ENCODE data around the gene NMBR. TPM values are rescaled to one million over a fixed set of nuclear protein-coding genes. Genes with fewer than 3 reads are reported as not detected.

NMBR gene
- total RNA-seq, result under 1 TPM in 1 of 2 donors, not detected in 1; 0.33 TPM
- 0.18 TPM for polyA plus RNA-seq (2013, experiment 1 of 2)
- polyA plus RNA-seq (2013, experiment 2 of 2), result not detected
- long read RNA-seq, experiment 1, result 0 reads
- long read RNA-seq, experiment 2, result 0 reads
- long read RNA-seq, experiment 3, partial matches to known transcripts, result 0 of 1 reads
- long read RNA-seq, experiment 3, other reads (novel, unspliced or antisense), result 1 of 1 reads
- long read RNA-seq, experiment 4, result 0 reads

- no peaks in the 10 kb centered on the region for H3K36me3 ChIP-seq (ENCODE audit: control insufficient read depth, insufficient read depth, low read length)
- WGBS, 2 experiments (ENCODE audit: insufficient coverage in 1 of 2, insufficient read length in 1 of 2), result 0% methylated on average over 32 to 38 of the region's 38 CpGs
- DNase-seq, result peak; percentile 99
- H3K4me3 Mint-ChIP-seq, result peak within 1 kb of the TSS; percentile 98
- no peaks in the 10 kb centered on the region for H3K4me1 ChIP-seq (ENCODE audit: control insufficient read depth, insufficient read depth, low read length)
- peak within 1 kb of the TSS; percentile 96 for H3K4me3 ChIP-seq (ENCODE audit: low read length)
- H3K4me1 Mint-ChIP-seq, result peaks cover 29% of the 10 kb centered on the region
- no peak within 1 kb of the TSS for H3K27ac ChIP-seq (ENCODE audit: low read depth, low read length)
- peak within 1 kb of the TSS; percentile 59 for H3K9ac ChIP-seq (ENCODE audit: extremely low read depth, low read length, poor library complexity, severe bottlenecking)
- no peaks in the 10 kb centered on the region for H3K9me3 ChIP-seq (ENCODE audit: control insufficient read depth, low read length)
- TF ChIP-seq CTCF (conservative IDR thresholded peaks at IDR 0.05), result peak; percentile 93
- H3K36me3 Mint-ChIP-seq (ENCODE audit: low read depth), result peaks cover 9% of the 10 kb centered on the region
- no peaks in the 10 kb centered on the region for H3K9me3 Mint-ChIP-seq
- no peaks in the 10 kb centered on the region for H3K27me3 Mint-ChIP-seq (ENCODE audit: insufficient read depth)
- H3K27ac Mint-ChIP-seq, result peak within 1 kb of the TSS; percentile 94
- no peaks in the 10 kb centered on the region for H3K27me3 ChIP-seq (ENCODE audit: control insufficient read depth, insufficient read depth, low read length, poor library complexity, severe bottlenecking)
These were observed at the start of gene NMBR, which contains the start of gene VTA1 for GRCh38 chr6:142146828-142147662. NMBR (minus strand) TSS chr6:142147122; CDS start chr6:142088658, 58,464 bp downstream. VTA1 (plus strand) TSS chr6:142147263; CDS start chr6:142147288, 25 bp downstream.

- DNase-seq, result no peak
- WGBS, 2 experiments (ENCODE audit: insufficient coverage in 1 of 2, insufficient read length in 1 of 2), result 93% methylated on average over 4 of the region's 4 CpGs; no CpG with 5 or more reads in 1 of the 2 experiments
- Histone ChIP-seq H3K4me3 (ENCODE audit: low read length) (no peak overlapping the region), H3K9me3 (ENCODE audit: control insufficient read depth, low read length) (no peaks in the 10 kb centered on the region), H3K36me3 (ENCODE audit: control insufficient read depth, insufficient read depth, low read length) (peaks cover 26% of the 10 kb centered on the region), H3K9ac (ENCODE audit: extremely low read depth, low read length, poor library complexity, severe bottlenecking) (no peak overlapping the region), H3K4me1 (ENCODE audit: control insufficient read depth, insufficient read depth, low read length) (no peaks in the 10 kb centered on the region), H3K27ac (ENCODE audit: low read depth, low read length) (no peak overlapping the region), H3K27me3 (ENCODE audit: control insufficient read depth, insufficient read depth, low read length, poor library complexity, severe bottlenecking) (no peaks in the 10 kb centered on the region)
- Mint-ChIP-seq H3K4me3 (no peak overlapping the region), H3K9me3 (no peaks in the 10 kb centered on the region), H3K27me3 (ENCODE audit: insufficient read depth) (no peaks in the 10 kb centered on the region), H3K27ac (peak overlapping the region; percentile 3), H3K4me1 (no peaks in the 10 kb centered on the region), H3K36me3 (ENCODE audit: low read depth) (peaks cover 12% of the 10 kb centered on the region)
- TF ChIP-seq CTCF (conservative IDR thresholded peaks at IDR 0.05), result no peak
These were observed 49.1 kb upstream of the NMBR start for GRCh38 chr6:142195862-142196541.

DNA sequence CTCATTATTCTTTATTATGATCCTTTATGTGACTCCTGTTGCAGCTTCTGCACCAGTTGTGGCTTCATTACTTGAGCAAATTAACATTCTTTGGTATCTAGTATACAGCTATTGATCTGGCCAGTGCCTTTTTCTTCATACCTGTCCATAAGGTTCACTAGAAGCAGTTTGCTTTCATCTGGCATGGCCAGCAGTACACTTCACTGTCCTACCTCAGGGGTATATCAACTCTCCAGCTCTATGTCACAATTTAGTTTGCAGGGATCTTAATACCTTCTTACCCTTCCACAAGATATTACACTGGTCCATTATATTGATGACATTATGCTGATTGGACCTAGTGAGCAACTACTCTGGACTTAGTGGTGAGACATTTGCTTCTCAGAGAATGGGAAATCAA lies 46.7 kb upstream of the NMBR start:
- TF ChIP-seq CTCF (conservative IDR thresholded peaks at IDR 0.05), result no peak
- Mint-ChIP-seq H3K4me1 (no peaks in the 10 kb centered on the region), H3K4me3 (no peak overlapping the region)

More for the DNA sequence above, 46.7 kb upstream of the NMBR start:
- Mint-ChIP-seq H3K27ac (no peak overlapping the region), H3K36me3 (ENCODE audit: low read depth) (peaks cover 19% of the 10 kb centered on the region), H3K9me3 (no peaks in the 10 kb centered on the region), H3K27me3 (ENCODE audit: insufficient read depth) (no peaks in the 10 kb centered on the region)
- no peak overlapping the region for H3K4me3 ChIP-seq (ENCODE audit: low read length)
- no peaks in the 10 kb centered on the region for H3K27me3 ChIP-seq (ENCODE audit: control insufficient read depth, insufficient read depth, low read length, poor library complexity, severe bottlenecking)
- H3K9ac ChIP-seq (ENCODE audit: extremely low read depth, low read length, poor library complexity, severe bottlenecking), result no peak overlapping the region
- no peaks in the 10 kb centered on the region for H3K9me3 ChIP-seq (ENCODE audit: control insufficient read depth, low read length)
- no peak for DNase-seq
- H3K27ac ChIP-seq (ENCODE audit: low read depth, low read length), result no peak overlapping the region
- peaks cover 29% of the 10 kb centered on the region for H3K36me3 ChIP-seq (ENCODE audit: control insufficient read depth, insufficient read depth, low read length)
- H3K4me1 ChIP-seq (ENCODE audit: control insufficient read depth, insufficient read depth, low read length), result no peaks in the 10 kb centered on the region
